Chondrocyte (in vitro differentiated cells): Measurements from ENCODE around the gene SEC14L3. TPM values are rescaled to one million over a fixed set of nuclear protein-coding genes. Genes with fewer than 3 reads are reported as not detected.

ENCODE experiments used
- DNase-seq: peaks from one replicate; pipeline ENCODE4 v3.0.0; 2021; ENCODE audit warnings: mixed read lengths, low spot score
- H3K27ac Mint-ChIP-seq: one replicate; pipeline ENCODE4 v1.8.0; 2021; ENCODE audit warnings: mild to moderate bottlenecking, moderate library complexity, mixed read lengths; ENCODE audit not compliant: unreplicated experiment
- H3K27me3 Mint-ChIP-seq: 2 replicates; pipeline ENCODE4 v1.8.0; 2021; ENCODE audit warnings: low read depth, mixed read lengths
- H3K36me3 Mint-ChIP-seq: 2 replicates; pipeline ENCODE4 v1.8.0; 2021; ENCODE audit warnings: low read depth, mixed read lengths
- H3K4me1 Mint-ChIP-seq: 2 replicates; pipeline ENCODE4 v1.8.0; 2021; ENCODE audit warnings: low read depth, mild to moderate bottlenecking, mixed read lengths
- H3K4me3 Mint-ChIP-seq: one replicate; pipeline ENCODE4 v1.8.0; 2021; ENCODE audit warnings: mild to moderate bottlenecking, moderate library complexity, mixed read lengths; ENCODE audit not compliant: unreplicated experiment
- H3K9me3 Mint-ChIP-seq: 2 replicates; pipeline ENCODE4 v1.8.0; 2021; ENCODE audit warnings: low read depth, mixed read lengths
- total RNA-seq: library from RNA; stranded (reverse); gene quantifications from 3 replicates; pipeline ENCODE4 v1.2.1, GENCODE V29; 2021
- TF ChIP-seq, protein P1 (sequence below): fragments of 200-600 bp; sonication (generic); IDR thresholded peaks from 2 replicates; pipeline ENCODE4 v1.5.0; 2021; ENCODE audit warnings: antibody characterized with exemption, mild to moderate bottlenecking, moderate library complexity

SEC14L3 gene
- total RNA-seq, 1 donor from 2014 or later: not detected

DNA sequence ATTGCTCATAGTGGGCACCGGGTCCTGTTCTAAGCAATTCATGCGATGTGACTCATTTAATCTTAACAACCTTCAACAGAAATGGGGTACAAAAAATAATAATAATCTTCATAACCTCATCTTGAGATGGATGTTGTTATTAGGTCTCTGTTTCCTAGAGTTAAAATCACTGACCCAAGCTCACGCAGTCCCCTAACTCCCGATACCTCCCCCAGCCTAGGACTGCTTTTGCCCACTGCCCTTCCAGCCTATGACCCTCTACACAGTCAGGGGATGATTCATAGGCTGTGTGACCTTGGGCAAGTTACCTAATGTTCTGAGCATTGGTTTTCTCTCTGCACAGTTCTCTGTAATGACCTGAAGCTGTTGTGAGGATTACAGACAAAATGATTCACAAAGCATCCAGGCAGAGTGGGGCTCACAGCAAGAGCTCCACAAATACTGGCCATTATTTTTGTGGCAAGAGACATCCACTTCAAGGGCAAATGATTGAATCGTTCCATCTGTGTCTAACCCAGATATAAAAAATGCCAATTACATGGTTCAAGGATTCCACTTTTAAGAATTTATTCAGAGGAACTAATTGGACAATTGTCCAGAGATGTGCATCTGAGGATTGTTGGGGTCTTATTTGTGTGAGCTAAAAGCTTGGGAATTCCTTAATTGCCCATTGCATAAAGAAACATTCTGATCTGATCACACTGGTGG is 26.2 kb downstream of the SEC14L3 start:
- TF ChIP-seq, protein P1, sequence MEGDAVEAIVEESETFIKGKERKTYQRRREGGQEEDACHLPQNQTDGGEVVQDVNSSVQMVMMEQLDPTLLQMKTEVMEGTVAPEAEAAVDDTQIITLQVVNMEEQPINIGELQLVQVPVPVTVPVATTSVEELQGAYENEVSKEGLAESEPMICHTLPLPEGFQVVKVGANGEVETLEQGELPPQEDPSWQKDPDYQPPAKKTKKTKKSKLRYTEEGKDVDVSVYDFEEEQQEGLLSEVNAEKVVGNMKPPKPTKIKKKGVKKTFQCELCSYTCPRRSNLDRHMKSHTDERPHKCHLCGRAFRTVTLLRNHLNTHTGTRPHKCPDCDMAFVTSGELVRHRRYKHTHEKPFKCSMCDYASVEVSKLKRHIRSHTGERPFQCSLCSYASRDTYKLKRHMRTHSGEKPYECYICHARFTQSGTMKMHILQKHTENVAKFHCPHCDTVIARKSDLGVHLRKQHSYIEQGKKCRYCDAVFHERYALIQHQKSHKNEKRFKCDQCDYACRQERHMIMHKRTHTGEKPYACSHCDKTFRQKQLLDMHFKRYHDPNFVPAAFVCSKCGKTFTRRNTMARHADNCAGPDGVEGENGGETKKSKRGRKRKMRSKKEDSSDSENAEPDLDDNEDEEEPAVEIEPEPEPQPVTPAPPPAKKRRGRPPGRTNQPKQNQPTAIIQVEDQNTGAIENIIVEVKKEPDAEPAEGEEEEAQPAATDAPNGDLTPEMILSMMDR: peak; percentile 60
- H3K4me1 Mint-ChIP-seq: peaks cover 3% of the 10 kb centered on the region
- H3K36me3 Mint-ChIP-seq: no peaks in the 10 kb centered on the region
- no peak for DNase-seq
- no peak overlapping the region for H3K4me3 Mint-ChIP-seq
- H3K27me3 Mint-ChIP-seq: peaks cover 5% of the 10 kb centered on the region
- no peaks in the 10 kb centered on the region for H3K9me3 Mint-ChIP-seq
- H3K27ac Mint-ChIP-seq: no peak overlapping the region

DNA sequence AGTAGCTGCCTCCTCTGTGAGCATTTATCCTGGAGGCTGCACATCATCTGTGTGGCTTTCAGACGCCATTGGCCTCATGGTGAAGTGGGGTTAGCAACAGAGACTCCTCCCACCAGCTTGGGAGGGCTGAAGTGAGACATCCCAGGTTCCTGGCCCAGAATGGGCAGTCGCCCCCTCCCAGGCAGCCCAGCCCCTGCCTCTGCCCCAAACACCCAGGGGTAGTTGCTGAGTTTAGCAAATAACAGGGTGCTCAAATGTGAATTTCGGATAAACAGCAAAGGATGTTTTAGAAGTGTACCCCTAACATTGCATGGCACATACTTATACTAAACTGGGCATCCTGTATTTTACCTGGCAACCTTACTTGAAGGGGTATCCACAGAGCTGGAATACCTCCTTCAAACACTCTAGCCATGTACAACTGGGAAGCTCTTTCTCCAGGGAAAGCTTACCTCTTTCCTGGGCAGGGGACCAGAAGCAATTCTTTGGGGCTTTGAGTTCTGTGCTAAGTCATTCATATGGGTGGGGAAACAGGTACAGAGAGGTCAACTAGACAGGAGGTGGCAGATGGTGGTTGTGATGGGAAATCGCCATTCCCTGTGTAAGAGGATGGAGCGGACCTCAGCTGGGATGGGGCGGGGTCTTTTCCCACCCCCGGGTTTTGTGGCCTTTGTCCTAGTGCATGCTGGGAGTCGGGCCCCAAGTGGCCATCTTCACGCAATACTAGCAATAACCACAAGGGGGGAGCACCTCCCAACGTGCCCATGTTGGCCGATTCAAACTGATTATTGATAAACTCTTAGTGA is 27.0 kb downstream of the SEC14L3 start:
- TF ChIP-seq, protein P1: peak; percentile 84
- H3K36me3 Mint-ChIP-seq: no peaks in the 10 kb centered on the region
- H3K27ac Mint-ChIP-seq: peak overlapping the region; percentile 51
- no peak for DNase-seq
- no peaks in the 10 kb centered on the region for H3K9me3 Mint-ChIP-seq
- no peak overlapping the region for H3K4me3 Mint-ChIP-seq
- peaks cover 5% of the 10 kb centered on the region for H3K27me3 Mint-ChIP-seq
- H3K4me1 Mint-ChIP-seq: peaks cover 3% of the 10 kb centered on the region

DNA sequence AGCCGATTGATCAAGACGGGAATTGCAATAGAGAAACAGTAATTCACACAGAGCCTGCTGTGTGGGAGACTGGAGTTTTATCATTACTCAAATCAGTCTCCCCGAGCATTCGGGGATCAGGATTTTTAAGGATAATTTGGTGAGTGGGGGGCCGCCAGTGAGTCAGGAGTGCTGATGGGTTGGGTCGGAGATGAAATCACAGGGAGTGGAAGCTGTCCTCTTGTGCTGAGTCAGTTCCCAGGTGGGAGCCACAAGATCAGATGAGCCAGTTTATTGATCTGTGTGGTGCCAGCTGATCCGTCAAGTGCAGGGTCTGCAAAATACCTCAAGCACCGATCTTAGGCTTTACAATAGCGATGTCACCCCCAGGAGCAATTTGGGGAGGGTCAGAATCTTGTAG is 30.7 kb downstream of the SEC14L3 start:
- no peak overlapping the region for H3K27ac Mint-ChIP-seq
- H3K36me3 Mint-ChIP-seq: no peaks in the 10 kb centered on the region
- H3K4me3 Mint-ChIP-seq: no peak overlapping the region
- no peaks in the 10 kb centered on the region for H3K9me3 Mint-ChIP-seq
- H3K4me1 Mint-ChIP-seq: peaks cover 3% of the 10 kb centered on the region
- TF ChIP-seq, protein P1: no peak
- DNase-seq: no peak
- H3K27me3 Mint-ChIP-seq: peaks cover 5% of the 10 kb centered on the region

DNA sequence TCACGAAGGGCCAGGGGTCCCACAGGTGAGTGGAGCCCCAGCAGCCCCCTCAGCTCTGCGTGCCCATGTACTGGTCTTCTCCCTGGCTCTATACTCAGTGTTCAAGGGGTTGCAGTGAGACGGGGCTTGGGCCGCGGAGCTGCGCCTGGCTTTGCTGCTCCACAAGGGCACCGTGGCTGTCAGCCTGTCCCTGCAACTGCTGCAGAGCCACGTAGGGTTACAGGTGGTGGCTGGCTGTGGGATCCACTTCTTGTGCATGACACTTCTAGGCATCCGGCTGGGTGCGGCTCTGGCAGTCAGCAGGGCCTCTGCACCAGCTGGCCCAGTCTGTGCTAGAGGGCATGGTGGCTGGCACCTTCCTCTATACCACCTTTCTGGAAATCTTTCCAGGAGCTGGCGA is 32.0 kb downstream of the SEC14L3 start:
- peak; percentile 61 for DNase-seq
- TF ChIP-seq, protein P1: no peak
- Mint-ChIP-seq H3K4me3 (no peak overlapping the region), H3K27ac (no peak overlapping the region), H3K4me1 (no peaks in the 10 kb centered on the region), H3K36me3 (no peaks in the 10 kb centered on the region), H3K27me3 (peaks cover 5% of the 10 kb centered on the region), H3K9me3 (no peaks in the 10 kb centered on the region)

DNA sequence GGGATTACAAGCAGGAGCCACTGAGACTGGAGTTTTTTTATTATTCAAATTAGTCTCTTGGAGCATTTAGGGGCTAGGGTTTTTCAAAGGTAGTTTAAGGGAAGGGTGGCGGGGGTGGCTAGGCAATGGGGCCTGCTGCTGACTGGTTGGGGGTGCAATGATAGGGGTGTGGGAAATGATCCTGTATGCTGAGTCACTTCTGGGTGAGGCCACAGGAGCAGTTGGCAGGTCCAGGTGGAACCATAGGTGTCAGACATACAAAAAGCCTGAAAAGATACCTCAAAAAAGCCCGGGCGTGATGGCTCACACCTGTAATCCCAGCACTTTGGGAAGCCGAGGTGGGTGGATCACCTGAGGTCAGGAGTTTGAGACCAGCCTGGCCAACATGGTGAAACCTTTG is 32.6 kb downstream of the SEC14L3 start:
- no peaks in the 10 kb centered on the region for H3K36me3 Mint-ChIP-seq
- no peak for DNase-seq
- no peaks in the 10 kb centered on the region for H3K9me3 Mint-ChIP-seq
- no peaks in the 10 kb centered on the region for H3K4me1 Mint-ChIP-seq
- TF ChIP-seq, protein P1: no peak
- no peak overlapping the region for H3K4me3 Mint-ChIP-seq
- no peak overlapping the region for H3K27ac Mint-ChIP-seq
- peaks cover 5% of the 10 kb centered on the region for H3K27me3 Mint-ChIP-seq
